K562 (cell line): Measurements from ENCODE around the gene MRPS30. TPM values are rescaled to one million over a fixed set of nuclear protein-coding genes. Genes with fewer than 3 reads are reported as not detected.
A peak's percentile ranks its signal among the peaks of the same experiment; 100 is the strongest.

ENCODE experiments used
- AFF1 ChIP-seq, 2 experiments: fragments of 450-650 bp; IDR thresholded peaks; 2 replicates each; pipeline ENCODE4 v1.6.1; 2018; ENCODE audit warnings: mild to moderate bottlenecking in 2 of 2, low read depth in 1 of 2; ENCODE audit not compliant: partially characterized antibody in 2 of 2
- CCAR2 ChIP-seq: fragments of 200-400 bp; formaldehyde crosslinking; IDR thresholded peaks from 2 replicates; pipeline ENCODE4 v1.6.1; 2017; ENCODE audit warnings: mild to moderate bottlenecking, low read depth, low read length
- E2F4 ChIP-seq: sonication (generic); formaldehyde crosslinking; IDR thresholded peaks from 2 replicates; pipeline ENCODE4 v1.8.0; 2022; ENCODE audit warnings: mild to moderate bottlenecking, low read depth, missing genetic modification reagents
- E2F8 ChIP-seq: fragments of 450-650 bp; IDR thresholded peaks from 2 replicates; pipeline ENCODE4 v1.7.1; 2018; ENCODE audit warnings: mild to moderate bottlenecking, low read depth; ENCODE audit not compliant: partially characterized antibody
- ESRRA ChIP-seq: fragments of 450-650 bp; IDR thresholded peaks from 2 replicates; pipeline ENCODE4 v1.6.1; 2014; ENCODE audit warnings: low read depth, mild to moderate bottlenecking, moderate library complexity, borderline replicate concordance
- FOXA1 ChIP-seq: fragments of 450-650 bp; IDR thresholded peaks from 2 replicates; pipeline ENCODE4 v1.6.1; 2016; ENCODE audit warnings: mild to moderate bottlenecking, borderline replicate concordance
- GABPA ChIP-seq: fragments of 200-800 bp; sonication (Bioruptor generic); conservative IDR thresholded peaks from 2 replicates; pipeline ENCODE4 v1.6.1; 2016; ENCODE audit warnings: low read depth, missing genetic modification characterization, missing compliant biosample characterization
- GATAD2B ChIP-seq: fragments of 450-650 bp; IDR thresholded peaks from 2 replicates; pipeline ENCODE4 v1.6.1; 2017; ENCODE audit warnings: mild to moderate bottlenecking, borderline replicate concordance
- NR2C2 ChIP-seq, 2 experiments: fragments of 200-800 bp in 1 of 2; sonication (Bioruptor generic) in 1 of 2; sonication (generic) in 1 of 2; formaldehyde crosslinking in 1 of 2; IDR thresholded peaks; 2 replicates each; pipeline versions ENCODE4 v1.6.1 to v1.8.0; 2016 to 2022; ENCODE audit warnings: mild to moderate bottlenecking in 1 of 2, missing compliant biosample characterization in 1 of 2, missing genetic modification characterization in 1 of 2, missing genetic modification reagents in 1 of 2
- PYGO2 ChIP-seq: fragments of 450-650 bp; IDR thresholded peaks from 2 replicates; pipeline ENCODE4 v1.6.1; 2016; ENCODE audit warnings: mild to moderate bottlenecking, missing genetic modification characterization, moderate library complexity, missing compliant biosample characterization
- SOX6 ChIP-seq: fragments of 450-650 bp; IDR thresholded peaks from 2 replicates; pipeline ENCODE4 v1.6.1; 2014; ENCODE audit warnings: mild to moderate bottlenecking
- SRSF9 ChIP-seq: fragments of 200-400 bp; formaldehyde crosslinking; IDR thresholded peaks from 2 replicates; pipeline ENCODE4 v1.6.1; 2017; ENCODE audit warnings: low read depth, low read length, borderline replicate concordance
- ZBTB33 ChIP-seq: sonication (generic); formaldehyde crosslinking; IDR thresholded peaks from 2 replicates; pipeline ENCODE4 v1.8.1; 2023; ENCODE audit warnings: mild to moderate bottlenecking, missing genetic modification reagents
- ZNF277 ChIP-seq: fragments of 250-450 bp; sonication (Bioruptor Pico); IDR thresholded peaks from 2 replicates; pipeline ENCODE4 v1.8.0; 2022; ENCODE audit warnings: inconsistent platforms, mild to moderate bottlenecking, moderate library complexity, borderline replicate concordance
- polyA plus RNA-seq, 8 experiments: library from polyadenylated mRNA; depleted of rRNA in 4 of 8; stranded (reverse) in 5 of 8; unstranded in 3 of 8; fragments of >200 nt; fragmentation: Nextera tagmentation in 2 of 8; fragmentation: Illumina TruSeq in 1 of 8; extraction: Ambion mirVana in 2 of 8; extraction: Trizol in 1 of 8; gene quantifications; 2 replicates each; pipeline versions ENCODE4 v1.2.1 to v1.2.3, GENCODE V29; 2011 to 2014; ENCODE audit warnings: inconsistent platforms in 1 of 8, missing spikeins in 1 of 8
- total RNA-seq, 7 experiments: library from RNA; depleted of rRNA in 6 of 7; stranded (reverse); fragments of >200 nt in 6 of 7; fragmentation: Illumina TruSeq in 2 of 7; extraction: Trizol in 2 of 7; gene quantifications; 2 replicates each; pipeline versions ENCODE4 v1.2.1 to v1.2.3, GENCODE V29; 2011 to 2021; ENCODE audit warnings: low replicate concordance in 1 of 7

Gene MRPS30
- total and polyA plus RNA-seq, 9 of the 15 experiments (the other 6 are each of a cell fraction or from before 2014, with no cell fraction given): 24.3 to 145 (median 114) TPM

GRCh38 chr5:44808435-44809214 lies at the start of gene MRPS30 (continued):
- TF ChIP-seq AFF1 (IDR thresholded peaks at IDR 0.05; ENCODE audit: low read depth in 1 of 2, partially characterized antibody in 2 of 2) (no peak), SOX6 (peak; percentile 77), FOXA1 (no peak), ESRRA (peak; percentile 95), ZBTB33 (CRISPR knock-in tag) (no peak), E2F4 (CRISPR knock-in tag) (peak; percentile 25; the same call in 1 of the 2 replicates), ZNF277 (CRISPR knock-in tag) (no peak), NR2C2 (CRISPR knock-in tag; IDR thresholded peaks at IDR 0.05) (peak; percentile 88), NR2C2 (tag; IDR thresholded peaks at IDR 0.05) (peak; percentile 98), E2F8 (peak; percentile 74), SRSF9 (no peak), GABPA (tag) (peak; percentile 71), CCAR2 (no peak), GATAD2B (no peak), PYGO2 (tag) (no peak)
